HFF-Myc (cell line): ENCODE data around the gene NTN5.

Source experiments
- DNase-seq: peaks from one replicate; pipeline ENCODE4 v3.0.0-alpha.2; 2011; ENCODE audit warnings: low read depth; ENCODE audit errors: extremely low read depth
- H3K4me3 ChIP-seq: replicated peaks from 2 replicates; pipeline ENCODE4 v1.5.1; 2011; ENCODE audit warnings: low read depth, mild to moderate bottlenecking, control low read depth, low read length
- CTCF ChIP-seq: IDR thresholded peaks from 2 replicates; pipeline ENCODE4 v1.5.1; 2012; ENCODE audit warnings: mild to moderate bottlenecking, low read depth, low read length, control low read depth; ENCODE audit errors: missing control alignments

Gene NTN5

GRCh38 chr19:48716562-48717291 lies 43.9 kb upstream of the NTN5 start:
- H3K4me3 ChIP-seq: peak overlapping the region; percentile 54
- TF ChIP-seq CTCF: no peak
- DNase-seq: no peak

DNA sequence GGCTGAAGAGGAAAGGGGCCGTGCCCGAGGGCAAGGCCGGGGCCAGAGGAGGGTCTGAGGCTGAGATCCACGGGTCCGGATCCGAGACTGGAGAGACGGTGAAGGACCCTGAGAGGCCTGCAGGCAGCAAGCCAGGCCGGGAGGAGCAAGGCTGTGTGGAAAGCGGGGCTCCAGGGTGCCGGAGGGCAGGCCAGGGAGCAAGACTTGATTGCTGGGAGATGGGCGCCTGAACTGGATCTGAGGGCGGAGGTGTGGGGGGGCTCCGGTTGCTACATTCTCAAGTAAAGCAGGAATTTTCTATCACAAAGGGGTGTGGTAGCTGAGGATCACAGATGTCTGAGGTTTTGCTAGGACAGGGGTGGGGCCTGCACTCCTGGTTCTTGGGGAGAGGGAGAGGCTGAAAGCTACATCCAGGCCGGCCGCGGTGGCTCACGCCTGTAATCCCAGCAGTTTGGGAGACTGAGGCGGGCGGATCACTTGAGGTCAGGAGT lies 42.9 kb upstream of the NTN5 start:
- DNase-seq: no peak
- TF ChIP-seq CTCF: no peak

DNA sequence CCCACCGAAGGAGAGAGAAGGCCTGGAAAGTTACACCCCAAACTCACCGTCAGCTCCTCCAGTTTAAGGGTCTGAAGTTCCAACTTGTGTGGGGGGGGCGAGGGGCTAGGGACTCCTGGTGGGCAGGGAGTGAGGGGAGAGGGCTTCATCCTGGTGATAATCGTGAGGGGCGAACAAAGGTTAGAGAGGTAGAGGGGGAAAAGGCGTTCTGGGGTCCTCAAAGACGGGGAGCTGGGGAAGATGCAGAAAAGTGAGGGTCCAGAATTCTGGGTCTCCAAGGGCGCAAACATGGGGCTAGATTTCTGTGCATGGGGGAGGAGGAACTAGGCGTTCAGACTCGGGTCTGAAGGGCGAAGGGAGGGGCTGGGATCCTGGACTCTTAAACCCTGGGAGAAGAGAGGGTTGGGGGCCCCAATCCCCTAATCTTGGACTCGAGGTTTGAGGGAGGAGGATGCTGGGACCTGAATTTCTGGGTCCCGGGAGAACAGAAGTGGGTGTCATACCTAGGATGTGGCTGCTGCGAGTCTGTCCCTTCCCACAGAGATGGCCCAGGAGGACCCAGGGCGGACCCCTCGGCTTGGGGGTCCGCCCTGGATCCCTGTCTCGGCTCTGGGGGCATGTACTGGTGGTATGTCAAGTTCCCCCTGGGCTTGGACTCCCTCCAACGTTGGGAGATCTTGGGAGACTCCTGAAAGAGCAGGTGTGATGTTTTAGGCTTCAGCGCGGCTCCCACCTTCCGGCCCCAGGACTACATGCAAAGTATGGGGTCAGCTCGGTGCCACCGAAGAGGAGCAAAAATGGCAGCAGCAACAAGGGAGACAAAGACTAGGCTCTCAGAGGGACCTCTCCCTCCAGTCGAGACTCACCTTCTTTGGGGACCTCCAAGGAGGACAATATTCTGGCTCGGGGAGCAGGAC lies 42.2 kb upstream of the NTN5 start:
- TF ChIP-seq CTCF: no peak
- peak overlapping the region; percentile 54 for H3K4me3 ChIP-seq
- DNase-seq: no peak

More for the DNA sequence above, 42.9 kb upstream of the NTN5 start:
- H3K4me3 ChIP-seq: peak overlapping the region; percentile 54

DNA sequence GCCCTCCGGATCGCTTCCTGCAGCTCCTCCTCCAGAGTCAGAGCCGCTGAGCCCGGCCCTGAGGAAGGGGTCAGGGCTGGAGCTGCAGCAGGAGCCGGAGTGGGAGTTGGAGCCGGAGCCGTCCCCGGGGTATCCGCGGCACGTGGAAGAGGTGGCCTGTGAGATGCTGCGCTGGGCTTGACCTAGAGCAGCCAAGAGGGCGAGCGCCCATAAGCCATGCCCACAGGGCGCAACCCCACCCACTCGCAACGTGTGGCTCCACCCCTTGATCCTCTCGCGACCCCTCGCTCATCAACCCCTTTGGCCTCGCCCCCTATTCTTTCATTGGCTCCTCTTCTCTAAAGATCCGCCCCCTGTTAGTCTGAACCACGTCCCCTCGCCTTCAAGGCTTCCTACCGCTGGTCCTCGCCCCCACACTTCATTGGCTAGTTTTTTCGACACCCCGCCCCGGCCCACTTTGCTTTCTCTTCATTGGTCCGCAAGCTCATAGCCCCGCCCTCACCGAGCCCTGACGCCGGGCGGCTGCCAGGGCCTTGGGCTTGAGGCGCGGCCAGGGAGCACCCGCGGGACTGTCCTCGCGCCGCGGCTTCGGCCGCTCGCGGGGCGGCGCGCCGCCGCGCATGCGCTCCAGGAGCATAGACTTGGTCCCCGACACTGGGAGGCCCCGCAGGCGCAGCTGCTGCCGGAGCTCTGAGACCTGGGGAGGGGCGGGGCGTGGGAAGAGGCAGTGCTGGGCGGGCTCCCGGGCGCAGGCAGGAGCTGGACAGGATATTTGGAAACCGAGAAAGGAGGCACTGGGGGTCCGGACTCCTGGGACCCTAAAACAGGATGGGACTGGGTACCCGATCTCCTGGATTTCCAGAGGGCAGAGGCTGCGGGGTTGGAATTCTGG lies 41.3 kb upstream of the NTN5 start:
- peak; percentile 98 for DNase-seq
- TF ChIP-seq CTCF: no peak
- peak overlapping the region; percentile 77 for H3K4me3 ChIP-seq

GRCh38 chr19:48713041-48713863 lies 40.4 kb upstream of the NTN5 start:
- H3K4me3 ChIP-seq: peak overlapping the region; percentile 77
- DNase-seq: no peak
- TF ChIP-seq CTCF: no peak
